HG02588 (cell line): ENCODE measurements around the gene CACNA2D3.
"Not testable (repeated sequence)": the region's sequence is repeated elsewhere in the genome, so short reads cannot be mapped to it uniquely, and the experiment has no call there.

Source experiments
- ATAC-seq: cut with Tn5 transposase; IDR thresholded peaks from one replicate; pipeline ENCODE4 v1.9.1; 2021; ENCODE audit warnings: mild to moderate bottlenecking, moderate library complexity; ENCODE audit not compliant: unreplicated experiment

Gene CACNA2D3

GRCh38 chr3:54968546-54969172 lies 846.3 kb downstream of the CACNA2D3 start:
- no peak for ATAC-seq

- ATAC-seq: no peak
Observed at GRCh38 chr3:54969652-54970051, 847.3 kb downstream of the CACNA2D3 start.

- ATAC-seq: no peak
Observed at GRCh38 chr3:54970895-54971294, 848.5 kb downstream of the CACNA2D3 start.

- no peak for ATAC-seq
Observed at GRCh38 chr3:54977439-54977838, 855.1 kb downstream of the CACNA2D3 start.

GRCh38 chr3:54977946-54978345 lies 855.6 kb downstream of the CACNA2D3 start:
- ATAC-seq: not testable (repeated sequence)

GRCh38 chr3:54982807-54983206 lies 860.5 kb downstream of the CACNA2D3 start:
- no peak for ATAC-seq

GRCh38 chr3:54983266-54984099 lies 861.1 kb downstream of the CACNA2D3 start:
- no peak for ATAC-seq

- ATAC-seq: no peak
Observed at GRCh38 chr3:54985856-54986255, 863.5 kb downstream of the CACNA2D3 start.

GRCh38 chr3:54986294-54986693 lies 863.9 kb downstream of the CACNA2D3 start:
- no peak for ATAC-seq

GRCh38 chr3:54987719-54988118 lies 865.4 kb downstream of the CACNA2D3 start:
- ATAC-seq: no peak

- no peak for ATAC-seq
Observed at GRCh38 chr3:54988302-54988837, 866.0 kb downstream of the CACNA2D3 start.

- ATAC-seq: no peak
Observed at GRCh38 chr3:54988838-54989630, 866.7 kb downstream of the CACNA2D3 start.

- ATAC-seq: no peak
Observed at GRCh38 chr3:54994111-54994513, 871.8 kb downstream of the CACNA2D3 start.

- ATAC-seq: no peak
Observed at GRCh38 chr3:54999159-54999558, 876.8 kb downstream of the CACNA2D3 start.

- ATAC-seq: no peak
Observed at GRCh38 chr3:54999811-55000210, 877.5 kb downstream of the CACNA2D3 start.

GRCh38 chr3:55000546-55000945 lies 878.2 kb downstream of the CACNA2D3 start:
- no peak for ATAC-seq

- ATAC-seq: no peak
Observed at GRCh38 chr3:55000953-55001352, 878.6 kb downstream of the CACNA2D3 start.

GRCh38 chr3:55002416-55002930 lies 880.1 kb downstream of the CACNA2D3 start:
- no peak for ATAC-seq

GRCh38 chr3:55006244-55006676 lies 883.9 kb downstream of the CACNA2D3 start:
- no peak for ATAC-seq

GRCh38 chr3:55007971-55008370 lies 885.6 kb downstream of the CACNA2D3 start:
- no peak for ATAC-seq

GRCh38 chr3:55009372-55009771 lies 887.0 kb downstream of the CACNA2D3 start:
- ATAC-seq: no peak
